Gastrocnemius medialis (tissue), 4 donors: Measurements from ENCODE around the gene ASCC1.

Source experiments
- POLR2A ChIP-seq, 2 donors: fragments of 450-650 bp; IDR thresholded peaks; one replicate each; pipeline ENCODE4 v1.6.1; 2017; ENCODE audit warnings: antibody characterized with exemption in 2 of 2, mild to moderate bottlenecking in 2 of 2, moderate library complexity in 2 of 2
- TF ChIP-seq, protein P1 (sequence below), 5 experiments: fragments of 450-650 bp in 3 of 5; fragments of 200-600 bp in 2 of 5; sonication (generic) in 2 of 5; IDR thresholded peaks in 4 of 5; conservative IDR thresholded peaks in 1 of 5; 1 replicate in 4 of 5; 2 replicates in 1 of 5; pipeline ENCODE4 v1.5.1; 2016 to 2019; ENCODE audit warnings: antibody characterized with exemption in 5 of 5, mild to moderate bottlenecking in 3 of 5, moderate library complexity in 3 of 5

- TF ChIP-seq, protein P1, sequence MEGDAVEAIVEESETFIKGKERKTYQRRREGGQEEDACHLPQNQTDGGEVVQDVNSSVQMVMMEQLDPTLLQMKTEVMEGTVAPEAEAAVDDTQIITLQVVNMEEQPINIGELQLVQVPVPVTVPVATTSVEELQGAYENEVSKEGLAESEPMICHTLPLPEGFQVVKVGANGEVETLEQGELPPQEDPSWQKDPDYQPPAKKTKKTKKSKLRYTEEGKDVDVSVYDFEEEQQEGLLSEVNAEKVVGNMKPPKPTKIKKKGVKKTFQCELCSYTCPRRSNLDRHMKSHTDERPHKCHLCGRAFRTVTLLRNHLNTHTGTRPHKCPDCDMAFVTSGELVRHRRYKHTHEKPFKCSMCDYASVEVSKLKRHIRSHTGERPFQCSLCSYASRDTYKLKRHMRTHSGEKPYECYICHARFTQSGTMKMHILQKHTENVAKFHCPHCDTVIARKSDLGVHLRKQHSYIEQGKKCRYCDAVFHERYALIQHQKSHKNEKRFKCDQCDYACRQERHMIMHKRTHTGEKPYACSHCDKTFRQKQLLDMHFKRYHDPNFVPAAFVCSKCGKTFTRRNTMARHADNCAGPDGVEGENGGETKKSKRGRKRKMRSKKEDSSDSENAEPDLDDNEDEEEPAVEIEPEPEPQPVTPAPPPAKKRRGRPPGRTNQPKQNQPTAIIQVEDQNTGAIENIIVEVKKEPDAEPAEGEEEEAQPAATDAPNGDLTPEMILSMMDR (IDR thresholded peaks at IDR 0.05 in 4 of 5, conservative IDR thresholded peaks at IDR 0.05 in 1 of 5), result no peak
- no peak for TF ChIP-seq POLR2A (IDR thresholded peaks at IDR 0.05)
Measured at GRCh38 chr10:72201293-72201692, 14.8 kb downstream of the ASCC1 start.
